K562 (cell line): Measurements from ENCODE around the gene P4HB. TPM values are rescaled to one million over a fixed set of nuclear protein-coding genes. Genes with fewer than 3 reads are reported as not detected.

ENCODE experiments used
- CEBPG ChIP-seq, 3 experiments: fragments of 200-800 bp in 1 of 3; sonication (Bioruptor generic) in 1 of 3; sonication (generic) in 1 of 3; formaldehyde crosslinking in 1 of 3; IDR thresholded peaks in 2 of 3; conservative IDR thresholded peaks in 1 of 3; 2 replicates each; pipeline versions ENCODE4 v1.6.1 to v1.8.0; 2016 to 2022; ENCODE audit warnings: missing compliant biosample characterization in 2 of 3, missing genetic modification characterization in 2 of 3, mild to moderate bottlenecking in 1 of 3, missing genetic modification reagents in 1 of 3
- FOXK2 ChIP-seq, 2 experiments: fragments of 450-650 bp; IDR thresholded peaks in 1 of 2; conservative IDR thresholded peaks in 1 of 2; 2 replicates each; pipeline ENCODE4 v1.6.1; 2016; ENCODE audit warnings: low read depth in 2 of 2, mild to moderate bottlenecking in 1 of 2
- ZSCAN29 ChIP-seq: fragments of 450-650 bp; IDR thresholded peaks from 2 replicates; pipeline ENCODE4 v1.6.1; 2017
- ZSCAN32 ChIP-seq: fragments of 450-650 bp; formaldehyde crosslinking; IDR thresholded peaks from 2 replicates; pipeline ENCODE4 v1.4.0; 2020; ENCODE audit warnings: mild to moderate bottlenecking, moderate library complexity
- polyA plus RNA-seq, 8 experiments: library from polyadenylated mRNA; depleted of rRNA in 4 of 8; stranded (reverse) in 5 of 8; unstranded in 3 of 8; fragments of >200 nt; fragmentation: Nextera tagmentation in 2 of 8; fragmentation: Illumina TruSeq in 1 of 8; extraction: Ambion mirVana in 2 of 8; extraction: Trizol in 1 of 8; gene quantifications; 2 replicates each; pipeline versions ENCODE4 v1.2.1 to v1.2.3, GENCODE V29; 2011 to 2014; ENCODE audit warnings: inconsistent platforms in 1 of 8, missing spikeins in 1 of 8
- total RNA-seq, 7 experiments: library from RNA; depleted of rRNA in 6 of 7; stranded (reverse); fragments of >200 nt in 6 of 7; fragmentation: Illumina TruSeq in 2 of 7; extraction: Trizol in 2 of 7; gene quantifications; 2 replicates each; pipeline versions ENCODE4 v1.2.1 to v1.2.3, GENCODE V29; 2011 to 2021; ENCODE audit warnings: low replicate concordance in 1 of 7
- TF ChIP-seq, protein P1 (sequence below): fragments of 450-650 bp; IDR thresholded peaks from 2 replicates; pipeline ENCODE4 v1.6.1; 2016; ENCODE audit warnings: low read depth
- TF ChIP-seq, protein P2 (sequence below): fragments of 200-600 bp; sonication (generic); IDR thresholded peaks from one replicate; pipeline ENCODE4 v1.6.1; 2012; ENCODE audit warnings: mild to moderate bottlenecking, low read depth, low read length, inconsistent platforms

The P4HB gene
- total and polyA plus RNA-seq, 9 of the 15 experiments (the other 6 are each of a cell fraction or from before 2014, with no cell fraction given), result 4.4 to 645 (median 325) TPM

DNA sequence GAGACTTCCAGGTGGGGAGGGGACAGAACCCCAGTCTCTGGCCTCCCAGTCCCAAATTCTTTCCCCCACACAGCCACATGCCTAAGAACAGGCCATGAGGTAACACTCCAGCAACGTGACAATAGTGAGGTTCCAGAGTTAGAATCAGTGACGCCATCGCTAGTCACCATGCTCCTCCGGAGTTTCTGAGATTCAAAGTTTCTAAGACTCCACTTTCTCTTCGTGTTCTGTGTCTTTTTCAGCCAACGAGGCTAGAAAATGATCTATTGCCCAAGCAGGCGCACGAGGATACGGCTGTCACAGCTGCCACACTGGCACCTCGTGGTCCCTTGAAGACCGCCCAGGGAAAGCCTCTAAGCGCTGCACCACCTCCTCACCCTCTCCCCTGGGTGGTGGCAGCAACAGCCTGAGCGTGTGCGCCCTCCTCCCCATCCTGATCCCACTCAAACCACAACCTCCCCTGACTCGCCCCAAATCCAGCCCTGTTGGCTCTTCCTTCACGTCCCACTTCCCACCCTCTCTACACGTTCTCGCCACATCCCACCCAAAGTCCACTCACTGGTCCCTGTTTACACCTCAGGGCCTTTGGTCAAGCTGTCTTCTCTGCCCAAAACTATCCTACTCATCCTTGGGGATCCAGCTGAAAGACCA is 28.3 kb downstream of the P4HB start (continued):
- TF ChIP-seq, protein P1, sequence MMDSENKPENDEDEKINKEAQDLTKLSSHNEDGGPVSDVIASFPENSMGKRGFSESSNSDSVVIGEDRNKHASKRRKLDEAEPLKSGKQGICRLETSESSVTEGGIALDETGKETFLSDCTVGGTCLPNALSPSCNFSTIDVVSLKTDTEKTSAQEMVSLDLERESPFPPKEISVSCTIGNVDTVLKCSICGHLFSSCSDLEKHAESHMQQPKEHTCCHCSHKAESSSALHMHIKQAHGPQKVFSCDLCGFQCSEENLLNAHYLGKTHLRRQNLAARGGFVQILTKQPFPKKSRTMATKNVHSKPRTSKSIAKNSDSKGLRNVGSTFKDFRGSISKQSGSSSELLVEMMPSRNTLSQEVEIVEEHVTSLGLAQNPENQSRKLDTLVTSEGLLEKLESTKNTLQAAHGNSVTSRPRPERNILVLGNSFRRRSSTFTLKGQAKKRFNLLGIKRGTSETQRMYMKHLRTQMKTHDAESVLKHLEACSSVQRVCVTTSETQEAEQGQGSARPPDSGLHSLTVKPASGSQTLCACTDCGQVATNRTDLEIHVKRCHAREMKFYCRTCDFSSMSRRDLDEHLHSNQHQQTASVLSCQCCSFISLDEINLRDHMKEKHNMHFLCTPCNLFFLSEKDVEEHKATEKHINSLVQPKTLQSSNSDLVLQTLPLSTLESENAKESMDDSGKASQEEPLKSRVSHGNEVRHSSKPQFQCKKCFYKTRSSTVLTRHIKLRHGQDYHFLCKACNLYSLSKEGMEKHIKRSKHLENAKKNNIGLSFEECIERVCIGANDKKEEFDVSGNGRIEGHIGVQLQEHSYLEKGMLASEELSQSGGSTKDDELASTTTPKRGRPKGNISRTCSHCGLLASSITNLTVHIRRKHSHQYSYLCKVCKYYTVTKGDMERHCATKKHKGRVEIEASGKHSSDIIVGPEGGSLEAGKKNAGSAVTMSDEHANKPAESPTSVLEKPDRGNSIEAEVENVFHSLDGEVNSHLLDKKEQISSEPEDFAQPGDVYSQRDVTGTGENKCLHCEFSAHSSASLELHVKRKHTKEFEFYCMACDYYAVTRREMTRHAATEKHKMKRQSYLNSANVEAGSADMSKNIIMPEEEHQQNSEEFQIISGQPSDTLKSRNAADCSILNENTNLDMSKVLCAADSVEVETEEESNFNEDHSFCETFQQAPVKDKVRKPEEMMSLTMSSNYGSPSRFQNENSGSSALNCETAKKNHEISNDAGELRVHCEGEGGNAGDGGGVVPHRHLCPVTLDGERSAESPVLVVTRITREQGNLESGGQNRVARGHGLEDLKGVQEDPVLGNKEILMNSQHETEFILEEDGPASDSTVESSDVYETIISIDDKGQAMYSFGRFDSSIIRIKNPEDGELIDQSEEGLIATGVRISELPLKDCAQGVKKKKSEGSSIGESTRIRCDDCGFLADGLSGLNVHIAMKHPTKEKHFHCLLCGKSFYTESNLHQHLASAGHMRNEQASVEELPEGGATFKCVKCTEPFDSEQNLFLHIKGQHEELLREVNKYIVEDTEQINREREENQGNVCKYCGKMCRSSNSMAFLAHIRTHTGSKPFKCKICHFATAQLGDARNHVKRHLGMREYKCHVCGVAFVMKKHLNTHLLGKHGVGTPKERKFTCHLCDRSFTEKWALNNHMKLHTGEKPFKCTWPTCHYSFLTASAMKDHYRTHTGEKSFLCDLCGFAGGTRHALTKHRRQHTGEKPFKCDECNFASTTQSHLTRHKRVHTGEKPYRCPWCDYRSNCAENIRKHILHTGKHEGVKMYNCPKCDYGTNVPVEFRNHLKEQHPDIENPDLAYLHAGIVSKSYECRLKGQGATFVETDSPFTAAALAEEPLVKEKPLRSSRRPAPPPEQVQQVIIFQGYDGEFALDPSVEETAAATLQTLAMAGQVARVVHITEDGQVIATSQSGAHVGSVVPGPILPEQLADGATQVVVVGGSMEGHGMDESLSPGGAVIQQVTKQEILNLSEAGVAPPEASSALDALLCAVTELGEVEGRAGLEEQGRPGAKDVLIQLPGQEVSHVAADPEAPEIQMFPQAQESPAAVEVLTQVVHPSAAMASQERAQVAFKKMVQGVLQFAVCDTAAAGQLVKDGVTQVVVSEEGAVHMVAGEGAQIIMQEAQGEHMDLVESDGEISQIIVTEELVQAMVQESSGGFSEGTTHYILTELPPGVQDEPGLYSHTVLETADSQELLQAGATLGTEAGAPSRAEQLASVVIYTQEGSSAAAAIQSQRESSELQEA, result 0 out of 2 replicates have a peak, but pooled peaks have one; percentile 18
- TF ChIP-seq ZSCAN32 (CRISPR knock-in tag) (no peak), FOXK2 (conservative IDR thresholded peaks at IDR 0.05 in 1 of 2, IDR thresholded peaks at IDR 0.05 in 1 of 2; ENCODE audit: low read depth in 2 of 2) (0 out of 4 replicates have a peak, but pooled peaks have one; percentile 33 to 37), CEBPG (CRISPR knock-in tag; IDR thresholded peaks at IDR 0.05) (peak; percentile 41), CEBPG (tag; conservative IDR thresholded peaks at IDR 0.05 in 1 of 2, IDR thresholded peaks at IDR 0.05 in 1 of 2) (0 out of 4 replicates have a peak, but pooled peaks of 1 of the 2 experiments have one; percentile 46), ZSCAN29 (no peak)
- TF ChIP-seq, protein P2, sequence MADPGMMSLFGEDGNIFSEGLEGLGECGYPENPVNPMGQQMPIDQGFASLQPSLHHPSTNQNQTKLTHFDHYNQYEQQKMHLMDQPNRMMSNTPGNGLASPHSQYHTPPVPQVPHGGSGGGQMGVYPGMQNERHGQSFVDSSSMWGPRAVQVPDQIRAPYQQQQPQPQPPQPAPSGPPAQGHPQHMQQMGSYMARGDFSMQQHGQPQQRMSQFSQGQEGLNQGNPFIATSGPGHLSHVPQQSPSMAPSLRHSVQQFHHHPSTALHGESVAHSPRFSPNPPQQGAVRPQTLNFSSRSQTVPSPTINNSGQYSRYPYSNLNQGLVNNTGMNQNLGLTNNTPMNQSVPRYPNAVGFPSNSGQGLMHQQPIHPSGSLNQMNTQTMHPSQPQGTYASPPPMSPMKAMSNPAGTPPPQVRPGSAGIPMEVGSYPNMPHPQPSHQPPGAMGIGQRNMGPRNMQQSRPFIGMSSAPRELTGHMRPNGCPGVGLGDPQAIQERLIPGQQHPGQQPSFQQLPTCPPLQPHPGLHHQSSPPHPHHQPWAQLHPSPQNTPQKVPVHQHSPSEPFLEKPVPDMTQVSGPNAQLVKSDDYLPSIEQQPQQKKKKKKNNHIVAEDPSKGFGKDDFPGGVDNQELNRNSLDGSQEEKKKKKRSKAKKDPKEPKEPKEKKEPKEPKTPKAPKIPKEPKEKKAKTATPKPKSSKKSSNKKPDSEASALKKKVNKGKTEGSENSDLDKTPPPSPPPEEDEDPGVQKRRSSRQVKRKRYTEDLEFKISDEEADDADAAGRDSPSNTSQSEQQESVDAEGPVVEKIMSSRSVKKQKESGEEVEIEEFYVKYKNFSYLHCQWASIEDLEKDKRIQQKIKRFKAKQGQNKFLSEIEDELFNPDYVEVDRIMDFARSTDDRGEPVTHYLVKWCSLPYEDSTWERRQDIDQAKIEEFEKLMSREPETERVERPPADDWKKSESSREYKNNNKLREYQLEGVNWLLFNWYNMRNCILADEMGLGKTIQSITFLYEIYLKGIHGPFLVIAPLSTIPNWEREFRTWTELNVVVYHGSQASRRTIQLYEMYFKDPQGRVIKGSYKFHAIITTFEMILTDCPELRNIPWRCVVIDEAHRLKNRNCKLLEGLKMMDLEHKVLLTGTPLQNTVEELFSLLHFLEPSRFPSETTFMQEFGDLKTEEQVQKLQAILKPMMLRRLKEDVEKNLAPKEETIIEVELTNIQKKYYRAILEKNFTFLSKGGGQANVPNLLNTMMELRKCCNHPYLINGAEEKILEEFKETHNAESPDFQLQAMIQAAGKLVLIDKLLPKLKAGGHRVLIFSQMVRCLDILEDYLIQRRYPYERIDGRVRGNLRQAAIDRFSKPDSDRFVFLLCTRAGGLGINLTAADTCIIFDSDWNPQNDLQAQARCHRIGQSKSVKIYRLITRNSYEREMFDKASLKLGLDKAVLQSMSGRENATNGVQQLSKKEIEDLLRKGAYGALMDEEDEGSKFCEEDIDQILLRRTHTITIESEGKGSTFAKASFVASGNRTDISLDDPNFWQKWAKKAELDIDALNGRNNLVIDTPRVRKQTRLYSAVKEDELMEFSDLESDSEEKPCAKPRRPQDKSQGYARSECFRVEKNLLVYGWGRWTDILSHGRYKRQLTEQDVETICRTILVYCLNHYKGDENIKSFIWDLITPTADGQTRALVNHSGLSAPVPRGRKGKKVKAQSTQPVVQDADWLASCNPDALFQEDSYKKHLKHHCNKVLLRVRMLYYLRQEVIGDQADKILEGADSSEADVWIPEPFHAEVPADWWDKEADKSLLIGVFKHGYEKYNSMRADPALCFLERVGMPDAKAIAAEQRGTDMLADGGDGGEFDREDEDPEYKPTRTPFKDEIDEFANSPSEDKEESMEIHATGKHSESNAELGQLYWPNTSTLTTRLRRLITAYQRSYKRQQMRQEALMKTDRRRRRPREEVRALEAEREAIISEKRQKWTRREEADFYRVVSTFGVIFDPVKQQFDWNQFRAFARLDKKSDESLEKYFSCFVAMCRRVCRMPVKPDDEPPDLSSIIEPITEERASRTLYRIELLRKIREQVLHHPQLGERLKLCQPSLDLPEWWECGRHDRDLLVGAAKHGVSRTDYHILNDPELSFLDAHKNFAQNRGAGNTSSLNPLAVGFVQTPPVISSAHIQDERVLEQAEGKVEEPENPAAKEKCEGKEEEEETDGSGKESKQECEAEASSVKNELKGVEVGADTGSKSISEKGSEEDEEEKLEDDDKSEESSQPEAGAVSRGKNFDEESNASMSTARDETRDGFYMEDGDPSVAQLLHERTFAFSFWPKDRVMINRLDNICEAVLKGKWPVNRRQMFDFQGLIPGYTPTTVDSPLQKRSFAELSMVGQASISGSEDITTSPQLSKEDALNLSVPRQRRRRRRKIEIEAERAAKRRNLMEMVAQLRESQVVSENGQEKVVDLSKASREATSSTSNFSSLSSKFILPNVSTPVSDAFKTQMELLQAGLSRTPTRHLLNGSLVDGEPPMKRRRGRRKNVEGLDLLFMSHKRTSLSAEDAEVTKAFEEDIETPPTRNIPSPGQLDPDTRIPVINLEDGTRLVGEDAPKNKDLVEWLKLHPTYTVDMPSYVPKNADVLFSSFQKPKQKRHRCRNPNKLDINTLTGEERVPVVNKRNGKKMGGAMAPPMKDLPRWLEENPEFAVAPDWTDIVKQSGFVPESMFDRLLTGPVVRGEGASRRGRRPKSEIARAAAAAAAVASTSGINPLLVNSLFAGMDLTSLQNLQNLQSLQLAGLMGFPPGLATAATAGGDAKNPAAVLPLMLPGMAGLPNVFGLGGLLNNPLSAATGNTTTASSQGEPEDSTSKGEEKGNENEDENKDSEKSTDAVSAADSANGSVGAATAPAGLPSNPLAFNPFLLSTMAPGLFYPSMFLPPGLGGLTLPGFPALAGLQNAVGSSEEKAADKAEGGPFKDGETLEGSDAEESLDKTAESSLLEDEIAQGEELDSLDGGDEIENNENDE, result no peak
